ENCODE data around the gene SLC35G3.
"Not testable (repeated sequence)": the region's sequence is repeated elsewhere in the genome, so short reads cannot be mapped to it uniquely, and the experiment has no call there.

The SLC35G3 gene
- 0 to 0.12 (median 0) reads per million in 18 experiments for total RNA-seq

DNA sequence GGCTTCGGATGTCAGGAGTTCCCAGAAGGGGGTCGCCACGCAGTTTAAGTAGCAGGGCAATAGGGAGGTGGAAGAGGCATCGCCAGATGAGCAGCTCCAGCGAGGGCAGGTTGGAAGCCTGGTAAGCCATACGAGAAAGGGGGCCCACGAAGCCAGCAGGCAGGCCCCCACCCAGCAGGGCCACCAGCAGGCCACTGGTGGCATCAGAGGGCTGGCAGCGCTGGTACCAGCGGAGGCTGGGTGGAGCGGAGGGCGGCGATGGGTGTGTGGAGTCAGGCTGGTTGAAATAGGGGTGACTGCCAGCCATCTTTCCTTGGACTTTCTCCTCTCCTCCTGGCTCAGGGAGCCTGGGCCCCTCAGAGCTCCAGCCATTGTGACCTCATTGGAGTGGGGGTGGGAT lies at the start of gene SLC35G3:
Gene SLC35G3, minus strand, starts transcription at position 393 of the 400 bp plus-strand sequence. Its CDS starts 86 bp downstream, at position 307.
- DNase-seq = not testable (repeated sequence)

DNA sequence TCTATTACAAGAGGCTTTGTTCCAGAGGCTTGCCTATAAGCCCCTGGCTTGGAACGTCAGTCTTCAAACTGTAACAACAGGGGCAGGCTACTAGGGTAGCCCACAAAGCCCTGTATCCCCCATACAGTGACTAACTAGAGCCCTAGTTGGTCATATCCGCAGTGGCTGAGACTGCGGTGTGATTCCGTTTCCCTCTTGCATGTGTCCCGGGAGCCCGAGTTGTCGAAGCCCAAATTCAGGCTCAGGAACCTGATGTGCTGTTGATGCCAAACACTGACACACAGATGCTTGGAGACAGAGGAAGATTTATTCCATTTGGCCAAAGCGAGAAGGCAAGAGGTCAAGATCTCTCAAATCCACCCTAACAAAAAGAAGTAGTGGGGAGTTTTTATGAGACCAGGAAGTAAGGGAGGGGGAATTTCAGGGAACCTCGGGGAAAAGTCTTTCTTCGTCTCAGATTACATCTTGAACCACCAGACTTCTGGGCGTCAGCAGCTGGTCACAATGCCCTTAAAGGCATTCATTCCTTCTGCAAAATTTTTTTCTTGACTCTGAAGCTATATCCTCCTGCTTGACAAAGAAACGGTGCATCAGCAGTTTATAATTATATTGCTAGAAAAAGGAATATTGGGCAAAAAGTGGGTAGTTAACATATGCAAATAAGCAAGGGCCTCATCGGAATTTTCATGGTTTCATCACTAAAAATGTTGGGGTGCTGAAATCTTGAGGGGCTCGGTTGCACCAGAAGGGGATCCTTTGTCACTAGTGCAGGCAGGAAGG lies 49.6 kb upstream of the SLC35G3 start:
- peak; percentile 53 to 64 for DNase-seq

DNA sequence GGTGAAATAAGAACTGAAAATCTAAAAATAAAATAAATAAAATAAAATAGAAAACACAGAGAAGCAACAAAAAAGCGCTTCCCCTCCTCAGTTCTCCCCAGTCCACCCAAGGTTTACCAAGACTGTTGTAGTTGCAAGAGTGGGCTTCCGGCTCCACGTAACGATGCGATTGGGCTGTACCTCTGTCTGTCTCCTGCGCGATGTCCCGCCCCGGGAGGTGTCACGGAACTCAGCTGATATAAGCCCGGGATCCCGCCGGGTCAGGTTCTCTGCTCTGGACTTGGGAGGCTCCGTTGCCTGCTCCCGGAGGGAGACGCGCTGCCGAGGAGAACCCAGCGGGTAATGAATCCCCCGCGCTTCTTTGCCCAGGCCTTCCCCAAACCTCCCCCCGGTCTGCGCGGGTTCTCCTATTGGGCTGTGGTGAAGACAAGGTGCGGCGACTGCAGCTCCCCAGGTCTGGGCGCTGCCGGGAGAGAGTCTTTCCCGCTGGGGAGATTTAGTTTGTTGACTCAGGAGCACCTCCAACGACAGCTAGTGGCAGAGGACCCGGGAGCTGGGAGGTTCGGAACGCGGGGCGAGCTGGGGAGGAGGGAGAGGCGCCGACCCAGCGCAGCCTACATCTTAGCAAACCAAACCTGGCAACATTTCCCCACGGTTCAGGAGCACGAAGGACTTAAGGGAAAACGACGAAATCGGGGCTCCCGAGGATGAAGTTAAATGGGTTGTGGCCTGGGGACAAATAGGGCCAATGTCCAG lies 48.8 kb upstream of the SLC35G3 start, which contains the start of gene SLFN5:
Gene SLFN5, plus strand, starts transcription at position 268 of the 756 bp plus-strand sequence. CDS start 15,619 bp downstream, outside the sequence.
- peak; percentile 95 to 97 for DNase-seq

DNA sequence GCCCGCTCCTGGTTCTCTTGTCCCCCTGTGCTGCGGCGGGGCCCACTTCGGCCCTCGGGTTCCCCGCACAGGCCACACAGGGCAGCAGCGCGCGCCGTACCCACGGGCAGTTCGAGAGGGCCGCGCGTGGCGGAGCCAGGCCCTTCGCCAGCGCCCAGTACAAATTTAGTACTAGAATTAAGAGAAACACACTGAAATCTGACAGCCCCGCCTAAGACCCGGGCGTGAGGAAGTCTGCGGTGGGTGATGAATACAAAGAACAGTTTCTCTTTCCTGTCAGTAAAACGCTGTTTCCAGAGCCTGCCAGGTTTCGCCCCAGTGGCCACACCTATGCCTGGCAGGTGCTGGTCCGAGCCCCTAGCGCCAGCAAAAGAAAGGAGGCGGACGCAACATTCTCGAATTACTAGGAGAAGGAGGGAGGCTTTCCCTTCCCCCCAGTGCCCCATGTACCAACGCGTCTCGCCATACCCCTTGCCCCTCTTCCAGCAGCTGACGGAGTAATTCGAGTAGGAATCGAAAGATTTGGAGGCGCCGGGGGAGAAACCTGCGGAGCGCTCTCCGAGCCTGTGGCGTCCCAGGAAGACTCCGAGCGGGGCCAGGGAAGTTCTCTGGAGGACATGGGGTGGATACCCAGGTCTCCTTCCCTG lies 48.1 kb upstream of the SLC35G3 start:
- DNase-seq = peak; percentile 56 to 62

DNA sequence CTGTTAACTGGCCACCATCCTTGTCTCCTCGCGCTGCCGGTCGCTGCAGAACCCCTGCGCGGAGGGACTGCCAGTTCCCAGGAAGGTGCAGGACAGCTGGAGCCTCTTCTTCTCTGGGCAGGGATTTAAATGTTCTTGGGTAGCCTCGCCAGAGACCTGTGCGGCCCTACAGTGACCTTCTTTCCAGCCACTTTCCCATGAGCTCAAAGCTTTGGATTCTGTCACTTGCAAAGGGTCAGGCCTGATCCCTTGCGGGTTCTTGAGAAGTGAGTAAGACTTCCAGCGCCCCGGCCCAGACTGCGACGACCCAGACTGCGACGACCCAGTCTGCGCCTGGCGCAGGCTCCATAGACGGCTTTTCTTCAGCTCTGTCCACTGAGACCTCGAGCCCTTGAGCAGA lies 47.3 kb upstream of the SLC35G3 start:
- DNase-seq = no peak

DNA sequence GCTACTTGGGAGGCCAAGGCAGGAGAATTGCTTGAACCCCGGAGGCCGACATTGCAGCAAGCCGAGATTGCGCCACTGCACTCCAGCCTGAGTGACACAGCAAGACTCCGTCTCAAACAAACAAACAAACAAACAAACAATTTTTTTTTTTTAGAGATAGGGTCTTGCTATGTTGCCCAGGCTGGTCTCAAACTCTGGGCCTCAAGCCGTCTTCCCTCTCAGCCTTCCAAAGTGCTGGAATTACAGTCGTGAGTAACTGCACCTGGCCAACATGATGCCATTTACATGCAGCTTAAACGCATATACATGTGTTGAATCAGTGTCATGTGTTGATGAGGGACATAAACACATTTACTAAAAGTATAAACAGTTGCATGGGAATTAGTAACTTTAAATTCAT lies 46.7 kb upstream of the SLC35G3 start:
- DNase-seq = no peak

DNA sequence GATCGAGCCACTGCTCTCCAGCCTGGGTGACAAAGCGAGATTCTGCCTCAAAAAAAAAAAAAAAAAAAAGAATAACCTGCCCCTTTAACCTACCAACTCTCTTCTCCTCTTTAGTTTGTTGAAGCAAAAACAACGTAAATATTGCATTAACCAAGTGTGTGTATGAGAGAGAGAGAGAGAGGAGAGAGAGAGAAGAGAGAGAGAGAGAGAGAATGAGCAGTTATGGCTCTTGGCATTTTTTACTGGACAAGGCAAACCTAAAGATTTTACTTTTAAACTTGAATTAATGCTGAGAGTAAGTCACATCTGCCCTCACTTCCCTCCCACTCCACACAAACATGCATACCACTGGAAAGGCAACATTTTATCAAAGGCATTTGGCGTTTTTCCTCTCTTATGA lies 45.6 kb upstream of the SLC35G3 start:
- DNase-seq = no peak

DNA sequence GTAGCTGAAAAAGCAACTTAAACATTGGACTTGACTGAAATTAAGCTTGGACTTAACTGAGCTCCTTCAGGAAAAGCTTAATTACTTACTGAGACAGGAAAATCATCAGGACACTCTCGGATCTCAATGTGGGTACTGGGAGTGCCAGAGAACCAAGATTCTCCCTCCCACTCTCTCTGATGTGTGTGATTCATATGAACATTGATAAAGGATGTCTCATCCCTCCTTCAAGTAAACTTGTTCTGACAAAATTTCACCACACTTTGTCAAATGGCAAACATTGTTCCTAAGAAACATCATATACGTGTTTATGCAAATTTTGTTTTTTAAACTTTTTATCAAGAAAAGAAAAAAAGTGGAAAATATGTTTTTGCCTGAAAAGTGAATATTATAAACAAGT lies 44.6 kb upstream of the SLC35G3 start:
- DNase-seq = no peak

DNA sequence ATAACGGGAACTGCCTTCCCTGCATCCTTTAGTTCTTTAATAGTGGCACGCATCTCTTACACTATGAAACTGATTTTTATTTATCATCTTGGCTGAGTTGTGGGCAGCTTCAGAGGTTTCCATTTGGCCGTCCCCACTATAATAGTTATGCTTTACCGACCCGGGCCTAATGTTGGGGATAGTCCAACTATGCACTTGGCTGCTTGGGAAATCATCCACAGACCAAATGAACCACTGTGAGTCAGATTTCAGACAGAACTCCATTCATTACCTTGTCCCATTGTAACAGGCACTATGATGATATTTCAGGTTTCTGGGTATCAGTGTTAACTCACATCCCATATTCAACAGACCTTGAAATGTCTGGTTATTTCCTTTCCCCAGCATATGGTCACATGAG lies 42.6 kb upstream of the SLC35G3 start:
- DNase-seq = no peak

DNA sequence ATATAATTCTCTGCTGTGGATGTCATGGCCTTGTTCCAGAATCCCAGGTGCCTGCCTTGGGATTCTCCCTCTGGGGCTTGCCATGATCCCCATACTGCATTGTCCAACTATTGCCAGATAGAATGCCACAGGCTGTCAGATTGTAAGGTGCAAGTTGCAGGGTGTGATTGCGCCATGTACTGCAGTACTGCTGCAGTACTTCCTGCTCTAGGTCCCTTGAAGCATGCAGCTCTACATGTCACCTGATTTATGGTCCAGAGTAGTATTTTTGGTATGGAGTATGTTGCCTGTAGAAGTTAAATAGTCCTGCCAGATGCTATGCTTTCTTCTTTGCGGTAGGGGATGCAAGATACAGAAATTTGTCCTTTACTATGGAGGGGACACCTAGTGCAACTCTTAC lies 41.7 kb upstream of the SLC35G3 start:
- peak in 1 of 2 donors; percentile 21 for DNase-seq

DNA sequence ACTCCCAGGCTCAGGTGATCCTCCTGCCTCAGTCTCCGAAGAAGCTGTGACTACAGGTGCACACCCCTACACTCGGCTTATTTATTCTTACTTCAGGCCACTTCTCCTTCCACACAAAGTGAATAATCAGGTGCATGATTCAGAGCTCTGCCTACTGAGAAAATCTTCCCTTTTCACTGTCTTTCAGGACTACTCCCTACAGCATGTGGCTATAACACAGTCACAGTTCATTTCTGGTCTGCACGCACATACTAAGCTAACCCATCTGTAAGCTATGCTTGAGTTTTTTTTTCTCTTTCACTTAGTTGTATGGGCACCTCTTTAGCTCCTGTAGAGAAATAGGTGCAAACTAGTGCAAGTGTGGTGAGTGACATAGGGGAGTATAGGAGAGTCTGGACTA lies 41.1 kb upstream of the SLC35G3 start:
- no peak for DNase-seq

DNA sequence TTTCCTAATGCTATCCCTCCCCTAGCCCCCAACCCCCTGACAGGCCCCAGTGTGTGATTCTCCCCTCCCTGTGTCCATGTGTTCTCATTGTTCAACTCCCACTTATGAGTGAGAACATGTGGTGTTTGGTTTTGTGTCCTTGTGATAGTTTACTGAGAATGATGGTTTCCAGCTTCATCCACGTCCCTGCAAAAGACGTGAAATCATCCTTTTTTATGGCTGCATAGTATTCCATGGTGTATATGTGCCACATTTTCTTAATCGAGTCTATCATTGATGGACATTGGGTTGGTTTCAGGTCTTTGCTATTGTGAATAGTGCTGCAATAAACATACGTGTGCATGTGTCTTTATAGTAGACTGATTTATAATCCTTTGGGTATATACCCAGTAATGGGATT lies 40.1 kb upstream of the SLC35G3 start:
- not testable (repeated sequence) for DNase-seq

DNA sequence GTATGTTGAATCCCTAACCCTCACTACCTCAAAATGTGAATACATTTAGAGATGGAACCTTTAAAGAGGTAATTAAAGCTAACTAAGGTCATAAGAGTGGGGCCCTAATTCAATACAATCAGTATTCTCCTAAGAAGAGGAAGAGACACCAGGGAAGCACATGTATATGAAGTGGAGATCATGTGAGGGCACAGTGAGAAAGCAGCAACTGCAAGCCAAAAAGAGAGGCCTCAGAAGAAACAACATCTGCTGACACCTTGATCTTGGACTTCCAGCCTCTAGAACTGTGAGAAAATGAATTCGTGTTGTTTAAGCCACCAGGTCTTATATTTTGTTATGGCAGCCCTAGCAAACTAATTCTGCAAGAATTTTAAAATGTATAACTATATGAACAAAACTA lies 35.4 kb upstream of the SLC35G3 start:
- DNase-seq = peak in 1 of 2 donors; percentile 30

DNA sequence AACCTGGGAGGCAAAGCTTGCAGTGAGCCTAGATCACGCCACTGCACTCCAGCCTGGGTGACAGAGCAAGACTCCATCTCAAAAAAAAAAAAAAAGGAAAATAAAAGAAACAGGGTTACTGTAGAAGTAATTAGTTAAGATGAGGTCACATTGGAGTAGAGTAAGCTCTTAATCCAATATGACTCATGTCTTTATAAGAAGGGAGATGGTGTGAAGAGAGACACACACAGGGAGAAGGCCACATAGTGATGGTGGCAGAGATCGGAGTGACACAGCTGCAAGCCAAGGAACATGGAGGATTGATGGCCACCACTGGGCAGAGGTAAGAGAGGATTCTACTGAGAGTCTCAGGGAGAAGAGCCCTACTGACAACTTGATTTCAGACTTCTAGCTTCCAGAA lies 33.4 kb upstream of the SLC35G3 start:
- DNase-seq = no peak

DNA sequence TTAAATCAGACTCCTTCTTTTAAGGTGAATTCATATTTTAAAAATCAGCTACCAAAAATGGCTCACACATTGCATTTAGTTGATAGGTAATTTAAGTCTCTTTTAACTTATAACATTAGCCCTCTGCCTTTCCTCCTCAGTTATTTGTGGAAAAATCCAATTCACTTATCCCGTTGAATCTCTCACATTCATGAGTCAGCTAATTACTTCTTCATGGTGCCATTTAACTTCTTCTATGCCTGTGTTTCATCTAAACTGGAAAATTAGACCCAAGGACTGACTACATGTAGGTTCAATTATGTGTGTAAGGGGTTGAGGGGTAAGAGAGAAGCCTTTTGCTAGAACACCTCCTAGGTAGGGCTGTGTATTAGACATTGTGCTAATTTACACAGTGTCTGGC lies 30.2 kb upstream of the SLC35G3 start:
- no peak for DNase-seq

DNA sequence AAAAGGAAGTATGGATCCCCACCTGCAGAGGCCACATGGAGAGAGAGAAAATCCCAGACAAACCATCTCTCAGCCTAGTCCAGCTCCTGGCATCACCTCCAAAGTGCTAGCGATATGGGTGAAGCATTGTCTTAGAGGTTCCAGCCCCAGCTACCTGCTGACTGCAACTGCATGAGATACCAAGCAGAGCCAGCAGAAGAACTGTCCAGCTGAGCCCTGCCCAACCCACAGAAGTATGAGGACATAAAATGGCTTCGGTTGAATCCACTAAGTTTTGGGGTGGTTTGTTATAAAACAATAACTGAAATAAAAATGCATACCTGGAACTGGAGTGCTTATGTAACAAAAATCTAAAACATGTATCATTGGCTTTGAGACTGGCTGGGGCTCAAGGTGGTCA lies 28.3 kb upstream of the SLC35G3 start:
- DNase-seq = no peak

DNA sequence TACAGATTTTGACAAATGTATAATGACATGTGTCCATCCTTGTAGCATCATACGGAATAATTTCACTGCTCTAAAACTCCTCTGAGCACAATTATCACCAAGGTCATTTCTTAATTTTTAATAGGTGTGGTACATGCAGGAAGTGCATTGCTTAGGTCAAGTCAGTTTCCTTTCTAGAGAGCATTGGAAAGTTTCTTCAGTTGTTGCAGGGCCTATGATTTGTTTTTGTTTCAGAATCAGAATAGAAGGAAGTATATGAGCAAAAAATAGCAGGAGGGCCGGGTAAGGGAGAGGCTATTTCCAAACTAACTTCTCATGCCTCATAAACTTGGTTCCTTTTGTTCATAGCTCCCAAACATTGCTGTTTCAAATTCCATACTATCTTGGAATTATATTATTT lies 24.7 kb upstream of the SLC35G3 start:
- DNase-seq = peak; percentile 44 to 60

DNA sequence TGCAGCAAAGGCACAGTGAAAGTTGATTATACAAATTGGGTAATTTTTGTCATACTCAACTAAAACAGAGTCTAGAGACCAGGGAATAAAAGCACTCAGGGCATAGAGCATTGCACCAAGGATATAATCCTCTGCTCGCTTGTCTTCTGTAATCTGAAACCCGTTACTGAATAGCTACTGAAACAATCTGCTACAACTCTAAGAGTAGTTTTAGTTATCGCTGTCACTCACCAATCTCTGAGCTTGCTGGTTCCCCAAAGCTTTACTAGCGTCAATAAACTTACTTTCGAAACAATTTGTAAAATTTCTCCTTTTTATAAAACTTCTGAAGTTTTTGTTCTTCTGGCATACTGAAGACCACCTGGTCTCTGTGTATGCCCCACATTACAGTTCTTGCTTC lies 22.9 kb upstream of the SLC35G3 start:
- DNase-seq = no peak

DNA sequence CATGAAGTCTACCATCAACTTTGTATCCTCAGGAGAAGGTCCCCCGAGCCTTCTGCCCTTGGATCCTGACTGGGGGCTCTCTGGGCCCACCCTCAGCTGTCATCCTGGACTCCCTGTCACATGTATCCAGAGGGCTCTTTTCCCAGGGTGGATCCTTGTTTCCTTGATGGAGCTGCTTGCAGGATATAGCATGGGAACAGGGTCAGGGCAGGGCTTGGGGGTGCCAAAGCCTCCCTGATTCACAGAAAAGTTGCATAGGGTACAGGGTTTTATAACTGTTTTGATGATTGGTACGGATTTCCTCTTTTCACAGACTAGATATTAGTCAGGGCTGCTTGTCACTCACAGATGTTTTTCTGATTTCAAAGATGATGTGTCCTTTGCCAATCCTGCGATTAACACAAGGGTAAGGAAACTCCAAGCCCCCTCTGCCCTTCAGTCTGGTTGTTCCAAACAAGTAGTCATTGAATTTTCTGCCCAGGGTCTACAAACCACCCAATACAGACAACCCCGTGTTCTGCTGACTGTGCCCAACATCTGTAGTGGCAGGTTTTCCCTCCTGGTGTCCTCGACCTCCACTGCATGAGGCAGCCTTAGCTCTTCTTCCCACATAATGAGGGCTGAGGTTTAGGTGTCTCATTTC lies 20.6 kb upstream of the SLC35G3 start:
- no peak for DNase-seq

DNA sequence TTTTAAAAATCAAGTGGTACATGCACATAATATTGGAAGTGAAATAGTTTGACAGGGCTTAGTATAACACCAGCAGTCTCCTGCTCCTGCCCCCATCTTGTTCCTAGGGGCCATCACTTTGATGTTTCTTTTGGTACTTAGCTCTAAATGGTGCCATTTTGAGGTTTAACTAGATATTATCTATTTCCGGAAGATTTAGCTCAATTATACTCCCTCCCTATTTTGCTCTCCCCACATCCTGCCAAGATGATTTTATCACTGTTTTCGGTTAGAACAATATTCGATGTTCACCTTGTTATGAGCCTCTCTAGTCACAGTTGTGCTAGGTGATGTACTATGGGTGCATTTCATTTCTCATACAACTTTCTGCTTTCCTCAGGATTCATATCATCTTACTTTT lies 20.0 kb upstream of the SLC35G3 start:
- DNase-seq = no peak

DNA sequence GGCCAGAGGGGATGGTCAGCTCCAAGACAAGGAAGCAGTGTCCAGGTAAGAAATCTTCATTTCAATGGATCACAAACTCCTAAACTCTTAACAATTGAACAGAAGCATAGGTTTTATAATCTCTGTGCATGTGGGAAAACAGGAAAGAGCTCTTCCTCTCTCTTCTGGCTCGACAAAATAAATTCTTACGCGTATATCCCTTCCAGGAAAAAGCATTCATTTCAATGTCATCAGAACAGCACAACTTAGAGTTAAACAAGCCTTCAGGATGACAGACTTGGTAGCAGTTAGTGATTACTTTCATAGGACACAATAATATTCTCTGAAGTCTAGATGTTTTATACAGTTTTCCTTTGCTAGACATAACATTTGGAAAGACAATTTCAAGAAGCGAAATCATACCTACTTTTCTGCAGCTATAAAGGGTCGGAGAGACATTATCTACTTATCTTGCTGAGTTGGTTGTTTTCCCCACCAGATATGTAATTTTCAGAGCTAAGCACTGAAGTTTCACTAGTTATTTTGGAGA lies 19.3 kb upstream of the SLC35G3 start:
- no peak for DNase-seq

DNA sequence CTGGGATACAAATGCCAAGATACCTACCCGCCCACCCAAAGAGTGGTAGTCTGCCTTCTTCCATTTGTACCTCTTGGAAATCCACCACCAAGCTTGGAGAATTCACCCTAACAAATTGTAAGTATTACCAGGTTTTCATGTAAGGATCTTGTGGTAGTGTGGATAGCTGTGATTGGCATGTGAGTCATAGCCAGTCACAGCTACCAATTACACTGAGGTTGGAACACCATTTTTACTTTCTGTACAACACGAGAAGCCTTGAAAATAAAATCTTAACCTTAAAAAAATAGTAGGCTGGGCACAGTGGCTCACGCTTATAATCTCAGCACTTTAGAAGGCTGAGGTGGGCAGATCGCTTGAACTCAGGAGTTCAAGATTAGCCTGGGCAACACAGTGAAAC lies 18.5 kb upstream of the SLC35G3 start:
- no peak for DNase-seq

DNA sequence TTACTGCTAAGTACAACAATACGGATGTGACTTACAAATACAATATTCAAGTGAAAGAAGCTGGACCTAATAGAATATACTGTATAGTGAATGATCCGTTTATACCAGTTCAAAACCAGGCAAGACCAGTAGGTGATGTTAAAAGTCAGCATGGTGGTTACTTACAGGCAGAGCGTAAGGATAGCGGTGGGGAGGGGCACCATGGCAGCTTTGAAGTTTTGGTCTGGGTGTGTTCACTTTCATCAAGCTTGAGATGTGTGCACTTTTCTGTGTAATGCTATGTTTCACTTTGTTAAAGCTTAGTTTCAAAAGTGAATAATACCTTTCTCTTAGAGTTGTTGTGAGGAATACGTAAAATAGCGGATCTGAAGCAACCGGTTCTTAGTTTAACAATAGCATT lies 16.5 kb upstream of the SLC35G3 start:
- DNase-seq = no peak
